ENCODE results near the gene MAML3.

The MAML3 gene

DNA sequence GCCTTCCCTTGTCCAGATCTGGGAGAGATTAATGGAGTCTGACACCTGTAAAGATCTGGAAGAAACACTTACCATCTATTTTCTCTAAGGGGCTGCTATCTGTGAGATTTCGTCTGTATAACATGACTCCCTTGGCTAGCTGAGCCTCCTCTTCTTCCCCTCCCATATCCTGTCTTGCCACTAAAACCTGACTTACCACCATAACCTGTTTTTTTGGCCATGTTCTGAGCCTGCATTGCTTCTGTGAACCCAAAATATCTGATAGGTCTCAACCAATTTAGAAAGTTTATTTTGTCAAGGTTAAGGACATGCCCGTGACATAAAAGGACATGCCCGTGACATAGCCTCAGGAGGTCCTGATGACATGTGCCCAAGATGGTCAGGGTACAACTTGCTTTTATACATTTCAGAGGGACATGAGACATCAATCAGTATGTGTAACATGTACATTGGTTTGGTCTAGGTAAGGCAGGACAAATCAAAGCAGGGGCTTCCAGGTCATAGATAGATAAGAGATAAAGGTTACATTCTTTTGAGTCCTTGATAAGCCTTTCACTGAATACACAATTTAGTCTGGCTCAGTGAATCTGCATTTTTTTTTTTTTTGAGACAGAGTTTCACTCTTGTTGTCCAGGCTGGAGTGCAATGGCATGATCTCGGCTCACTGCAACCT, 476.9 kb downstream of the MAML3 start:
- Histone ChIP-seq H3K9me3 (no peaks in the 10 kb centered on the region), H3K4me3 (ENCODE audit: low read depth in 1 of 2, low read length in 1 of 2) (no peak overlapping the region), H3K36me3 (peaks cover 16% of the 10 kb centered on the region), H3K27ac (no peak overlapping the region), H3K27me3 (no peaks in the 10 kb centered on the region), H3K4me1 (ENCODE audit: control insufficient read depth in 1 of 2, insufficient read depth in 1 of 2, low read depth in 1 of 2, low read length in 1 of 2) (peaks cover 13 to 18% of the 10 kb centered on the region in 2 experiments)
- TF ChIP-seq, protein P1, sequence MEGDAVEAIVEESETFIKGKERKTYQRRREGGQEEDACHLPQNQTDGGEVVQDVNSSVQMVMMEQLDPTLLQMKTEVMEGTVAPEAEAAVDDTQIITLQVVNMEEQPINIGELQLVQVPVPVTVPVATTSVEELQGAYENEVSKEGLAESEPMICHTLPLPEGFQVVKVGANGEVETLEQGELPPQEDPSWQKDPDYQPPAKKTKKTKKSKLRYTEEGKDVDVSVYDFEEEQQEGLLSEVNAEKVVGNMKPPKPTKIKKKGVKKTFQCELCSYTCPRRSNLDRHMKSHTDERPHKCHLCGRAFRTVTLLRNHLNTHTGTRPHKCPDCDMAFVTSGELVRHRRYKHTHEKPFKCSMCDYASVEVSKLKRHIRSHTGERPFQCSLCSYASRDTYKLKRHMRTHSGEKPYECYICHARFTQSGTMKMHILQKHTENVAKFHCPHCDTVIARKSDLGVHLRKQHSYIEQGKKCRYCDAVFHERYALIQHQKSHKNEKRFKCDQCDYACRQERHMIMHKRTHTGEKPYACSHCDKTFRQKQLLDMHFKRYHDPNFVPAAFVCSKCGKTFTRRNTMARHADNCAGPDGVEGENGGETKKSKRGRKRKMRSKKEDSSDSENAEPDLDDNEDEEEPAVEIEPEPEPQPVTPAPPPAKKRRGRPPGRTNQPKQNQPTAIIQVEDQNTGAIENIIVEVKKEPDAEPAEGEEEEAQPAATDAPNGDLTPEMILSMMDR (IDR thresholded peaks at IDR 0.05) = no peak

DNA sequence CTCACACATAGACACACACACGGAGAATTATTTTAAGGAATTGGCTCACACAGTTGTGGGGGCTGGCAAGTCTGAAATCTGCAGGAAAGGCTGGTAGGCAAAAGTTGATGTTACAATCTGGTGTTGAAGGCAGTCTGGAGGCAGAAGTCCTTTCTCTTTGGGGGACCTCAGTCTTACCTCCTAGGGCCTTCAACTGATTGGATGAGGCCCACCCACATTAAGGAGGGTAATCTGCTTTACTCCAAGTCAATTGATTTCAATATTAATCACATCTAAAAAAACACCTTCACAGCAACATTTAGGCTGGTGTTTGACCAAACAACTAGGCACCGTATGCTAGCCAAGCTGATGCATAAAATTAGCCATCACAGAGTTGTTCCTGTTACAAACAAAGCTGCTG, 477.6 kb downstream of the MAML3 start:
- no peaks in the 10 kb centered on the region for H3K27me3 ChIP-seq
- peaks cover 16% of the 10 kb centered on the region for H3K36me3 ChIP-seq
- TF ChIP-seq, protein P1 (IDR thresholded peaks at IDR 0.05) = no peak
- peaks cover 13 to 18% of the 10 kb centered on the region in 2 experiments for H3K4me1 ChIP-seq (ENCODE audit: control insufficient read depth in 1 of 2, insufficient read depth in 1 of 2, low read depth in 1 of 2, low read length in 1 of 2)
- no peaks in the 10 kb centered on the region for H3K9me3 ChIP-seq
- H3K4me3 ChIP-seq (ENCODE audit: low read depth in 1 of 2, low read length in 1 of 2) = no peak overlapping the region
- H3K27ac ChIP-seq = peak overlapping the region; percentile 7

DNA sequence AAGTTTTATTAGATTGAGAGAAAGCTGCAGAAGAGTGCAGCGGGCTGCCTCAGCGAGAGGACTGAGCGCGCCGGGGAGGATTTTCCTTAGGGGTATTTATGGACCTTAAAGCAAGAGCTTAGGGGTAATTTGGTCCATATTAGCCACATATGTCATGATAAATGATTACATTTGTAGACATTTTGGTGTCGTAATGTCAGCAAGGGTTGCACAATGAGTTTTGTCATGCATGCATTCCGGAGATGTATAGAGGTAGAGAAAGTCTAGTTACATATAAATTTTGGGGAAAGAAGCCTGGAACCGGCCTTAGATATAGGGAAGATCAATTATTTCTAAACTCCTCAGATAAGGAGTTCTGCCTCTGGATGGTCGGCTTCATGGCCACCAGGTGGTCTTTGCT, 478.3 kb downstream of the MAML3 start:
- Histone ChIP-seq H3K4me3 (ENCODE audit: low read depth in 1 of 2, low read length in 1 of 2) (no peak overlapping the region), H3K9me3 (no peaks in the 10 kb centered on the region), H3K36me3 (peaks cover 16% of the 10 kb centered on the region), H3K27me3 (no peaks in the 10 kb centered on the region), H3K4me1 (ENCODE audit: control insufficient read depth in 1 of 2, insufficient read depth in 1 of 2, low read depth in 1 of 2, low read length in 1 of 2) (peaks cover 13 to 18% of the 10 kb centered on the region in 2 experiments), H3K27ac (peak overlapping the region; percentile 80)
- TF ChIP-seq, protein P1 (IDR thresholded peaks at IDR 0.05) = no peak

GRCh38 chr4:139674875-139675550, 479.0 kb downstream of the MAML3 start:
- Histone ChIP-seq H3K4me1 (ENCODE audit: control insufficient read depth in 1 of 2, insufficient read depth in 1 of 2, low read depth in 1 of 2, low read length in 1 of 2) (peaks cover 13 to 18% of the 10 kb centered on the region in 2 experiments), H3K36me3 (peaks cover 16% of the 10 kb centered on the region), H3K27me3 (no peaks in the 10 kb centered on the region), H3K4me3 (ENCODE audit: low read depth in 1 of 2, low read length in 1 of 2) (no peak overlapping the region), H3K27ac (peak overlapping the region; percentile 80), H3K9me3 (no peaks in the 10 kb centered on the region)
- TF ChIP-seq, protein P1 (IDR thresholded peaks at IDR 0.05) = no peak

DNA sequence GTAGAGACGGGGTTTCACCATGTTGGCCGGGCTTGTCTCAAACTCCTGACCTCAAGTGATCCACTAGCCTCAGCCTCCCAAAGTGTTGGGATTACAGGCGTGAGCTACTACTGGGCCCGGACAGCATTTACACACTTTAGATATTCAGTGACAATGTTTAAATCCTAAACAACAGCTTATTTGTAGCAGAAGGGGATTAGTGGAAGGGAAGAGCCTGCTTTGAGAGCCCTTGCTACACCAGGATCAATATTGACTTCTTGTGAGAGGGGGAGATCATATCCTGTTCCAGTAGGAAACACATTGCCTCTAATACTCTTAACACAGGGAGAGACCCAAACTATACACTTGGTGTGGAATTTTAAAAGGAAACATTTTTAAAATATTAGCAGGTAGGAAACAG, 481.3 kb downstream of the MAML3 start:
- TF ChIP-seq, protein P1 (IDR thresholded peaks at IDR 0.05) = no peak
- no peaks in the 10 kb centered on the region for H3K27me3 ChIP-seq
- H3K9me3 ChIP-seq = no peaks in the 10 kb centered on the region
- no peak overlapping the region for H3K27ac ChIP-seq
- H3K36me3 ChIP-seq = no peaks in the 10 kb centered on the region
- H3K4me1 ChIP-seq (ENCODE audit: control insufficient read depth in 1 of 2, insufficient read depth in 1 of 2, low read depth in 1 of 2, low read length in 1 of 2) = peaks cover 13 to 18% of the 10 kb centered on the region in 2 experiments
- no peak overlapping the region for H3K4me3 ChIP-seq (ENCODE audit: low read depth in 1 of 2, low read length in 1 of 2)
